PFSK-1 (cell line): ENCODE results near the gene DCUN1D2.

Source experiments
- FOXP2 ChIP-seq: optimal IDR thresholded peaks from 2 replicates; pipeline ENCODE3; 2011; ENCODE audit warnings: borderline replicate concordance, control low read depth, inconsistent platforms; ENCODE audit not compliant: insufficient read depth; ENCODE audit errors: extremely low read length, extremely low read depth
- POLR2AphosphoS5 ChIP-seq: IDR thresholded peaks from 2 replicates; pipeline ENCODE4 v1.6.1; 2012; ENCODE audit warnings: low read depth, mild to moderate bottlenecking, control low read depth, low read length, moderate library complexity
- REST ChIP-seq, 2 experiments: IDR thresholded peaks; 2 replicates each; pipeline versions ENCODE4 v1.6.1 to v1.8.0; 2011 to 2012; ENCODE audit warnings: low read depth in 2 of 2, low read length in 2 of 2, control low read depth in 1 of 2, inconsistent platforms in 1 of 2, mild to moderate bottlenecking in 1 of 2, moderate library complexity in 1 of 2; ENCODE audit not compliant: insufficient read depth in 1 of 2
- SIN3A ChIP-seq: IDR thresholded peaks from 2 replicates; pipeline ENCODE4 v1.6.1; 2012; ENCODE audit warnings: mild to moderate bottlenecking, low read length, moderate library complexity, borderline replicate concordance; ENCODE audit not compliant: insufficient read depth
- TAF1 ChIP-seq: IDR thresholded peaks from 2 replicates; pipeline ENCODE4 v1.6.1; 2012; ENCODE audit warnings: low read length, control low read depth, borderline replicate concordance; ENCODE audit not compliant: insufficient read depth

DCUN1D2 gene

GRCh38 chr13:113528813-113529180 lies 38.3 kb upstream of the DCUN1D2 start:
- no peak for TF ChIP-seq REST (IDR thresholded peaks at IDR 0.05; ENCODE audit: insufficient read depth in 1 of 2, low read depth in 2 of 2, low read length in 2 of 2)
- TF ChIP-seq POLR2AphosphoS5: no peak
- TF ChIP-seq SIN3A: no peak
- TF ChIP-seq TAF1: no peak
- no peak for TF ChIP-seq FOXP2

- TF ChIP-seq FOXP2 (no peak), REST (IDR thresholded peaks at IDR 0.05; ENCODE audit: insufficient read depth in 1 of 2, low read depth in 2 of 2, low read length in 2 of 2) (no peak), POLR2AphosphoS5 (no peak)
These were observed 37.7 kb upstream of the DCUN1D2 start for GRCh38 chr13:113528101-113528812.

GRCh38 chr13:113527272-113527958 lies 36.9 kb upstream of the DCUN1D2 start:
- TF ChIP-seq POLR2AphosphoS5 (no peak), SIN3A (no peak), FOXP2 (no peak), REST (IDR thresholded peaks at IDR 0.05; ENCODE audit: insufficient read depth in 1 of 2, low read depth in 2 of 2, low read length in 2 of 2) (no peak), TAF1 (no peak)

- TF ChIP-seq TAF1: no peak
- TF ChIP-seq REST (IDR thresholded peaks at IDR 0.05; ENCODE audit: insufficient read depth in 1 of 2, low read depth in 2 of 2, low read length in 2 of 2): no peak
- no peak for TF ChIP-seq SIN3A
- TF ChIP-seq POLR2AphosphoS5: no peak
- TF ChIP-seq FOXP2: no peak
These were observed 36.1 kb upstream of the DCUN1D2 start for GRCh38 chr13:113526466-113527220.
